ENCODE data around the gene UBA7.

The UBA7 gene

GRCh38 chr3:49799105-49799504 lies 14.6 kb downstream of the UBA7 start:
- in situ Hi-C loops (cut with HindIII; ENCODE audit: low sequenced_read_pairs): no loop called here
- no peak for DNase-seq (ENCODE audit: low read depth)
- H3K4me3 ChIP-seq (ENCODE audit: low read depth, low read length): no peak overlapping the region
- no peak for TF ChIP-seq CTCF (IDR thresholded peaks at IDR 0.05; ENCODE audit: low read depth, low read length, missing control alignments)

GRCh38 chr3:49794926-49795905 lies 18.5 kb downstream of the UBA7 start:
- H3K4me3 ChIP-seq (ENCODE audit: low read depth, low read length): no peak overlapping the region
- TF ChIP-seq CTCF (IDR thresholded peaks at IDR 0.05; ENCODE audit: low read depth, low read length, missing control alignments): no peak
- in situ Hi-C loops (cut with HindIII; ENCODE audit: low sequenced_read_pairs): no loop called here
- no peak for DNase-seq (ENCODE audit: low read depth)

GRCh38 chr3:49794431-49794830 lies 19.3 kb downstream of the UBA7 start:
- TF ChIP-seq CTCF (IDR thresholded peaks at IDR 0.05; ENCODE audit: low read depth, low read length, missing control alignments): no peak
- in situ Hi-C loops (cut with HindIII; ENCODE audit: low sequenced_read_pairs): no loop called here
- DNase-seq (ENCODE audit: low read depth): no peak
- no peak overlapping the region for H3K4me3 ChIP-seq (ENCODE audit: low read depth, low read length)

- H3K4me3 ChIP-seq (ENCODE audit: low read depth, low read length): no peak overlapping the region
- no peak for TF ChIP-seq CTCF (IDR thresholded peaks at IDR 0.05; ENCODE audit: low read depth, low read length, missing control alignments)
- in situ Hi-C loops (cut with HindIII; ENCODE audit: low sequenced_read_pairs): no loop called here
- DNase-seq (ENCODE audit: low read depth): no peak
Observed at GRCh38 chr3:49793486-49794085, 20.2 kb downstream of the UBA7 start.

GRCh38 chr3:49792371-49793150 lies 21.2 kb downstream of the UBA7 start:
- H3K4me3 ChIP-seq (ENCODE audit: low read depth, low read length): no peak overlapping the region
- in situ Hi-C loops (cut with HindIII; ENCODE audit: low sequenced_read_pairs): no loop called here
- no peak for TF ChIP-seq CTCF (IDR thresholded peaks at IDR 0.05; ENCODE audit: low read depth, low read length, missing control alignments)
- no peak for DNase-seq (ENCODE audit: low read depth)

- no peak for DNase-seq (ENCODE audit: low read depth)
- in situ Hi-C loops (cut with HindIII; ENCODE audit: low sequenced_read_pairs): no loop called here
- TF ChIP-seq CTCF (IDR thresholded peaks at IDR 0.05; ENCODE audit: low read depth, low read length, missing control alignments): no peak
- H3K4me3 ChIP-seq (ENCODE audit: low read depth, low read length): no peak overlapping the region
Observed at GRCh38 chr3:49791571-49791970, 22.2 kb downstream of the UBA7 start.
